GM12891 (cell line): ENCODE measurements around the gene ZNF787.

ENCODE experiments used
- DNase-seq: peaks from one replicate; pipeline ENCODE4 v3.0.0; 2011; ENCODE audit warnings: low spot score; ENCODE audit not compliant: insufficient read length
- FAIRE-seq: peaks from 2 replicates; lab custom pipeline; 2011; peaks lifted over from hg19 to GRCh38; lab: Jason Lieb, UNC
- PAX5 ChIP-seq: IDR thresholded peaks from 2 replicates; pipeline ENCODE4 v1.6.1; 2011; ENCODE audit warnings: low read length, moderate library complexity, mild to moderate bottlenecking; ENCODE audit not compliant: insufficient read depth, severe bottlenecking
- POLR2A ChIP-seq: IDR thresholded peaks from 2 replicates; pipeline ENCODE4 v1.6.1; 2011; ENCODE audit warnings: low read depth, low read length, control low read depth
- POLR2AphosphoS5 ChIP-seq: IDR thresholded peaks from 2 replicates; pipeline ENCODE4 v1.6.1; 2011; ENCODE audit warnings: low read depth, low read length, control low read depth
- POU2F2 ChIP-seq: IDR thresholded peaks from 2 replicates; pipeline ENCODE4 v1.6.1; 2011; ENCODE audit warnings: low read depth, mild to moderate bottlenecking, control low read depth, low read length, moderate library complexity
- SPI1 ChIP-seq: IDR thresholded peaks from 2 replicates; pipeline ENCODE4 v1.6.1; 2011; ENCODE audit warnings: low read depth, low read length, control low read depth
- TAF1 ChIP-seq: IDR thresholded peaks from 2 replicates; pipeline ENCODE4 v1.6.1; 2011; ENCODE audit warnings: low read depth, low read length, control low read depth

Gene ZNF787

DNA sequence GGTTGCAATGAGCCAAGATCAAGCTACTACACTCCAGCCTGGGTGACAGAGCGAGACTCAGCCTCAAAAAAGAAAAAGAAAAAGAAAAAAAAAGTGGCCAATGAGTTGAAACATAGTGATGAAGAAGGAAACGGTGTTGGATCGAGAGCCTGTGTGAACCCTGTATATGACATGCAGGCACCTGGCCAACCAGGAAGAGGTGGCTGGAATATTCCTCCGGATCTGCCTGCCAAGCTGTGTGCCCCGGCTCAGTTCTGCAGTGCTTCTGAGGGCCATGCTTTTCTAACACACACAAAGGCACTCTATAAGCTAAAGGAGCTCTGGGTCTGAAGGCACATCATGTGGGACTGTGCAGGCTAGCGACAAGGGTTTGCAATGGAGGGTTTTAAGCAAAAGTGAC lies 16.3 kb upstream of the ZNF787 start:
- TF ChIP-seq POLR2AphosphoS5: no peak
- TF ChIP-seq TAF1: no peak
- no peak for TF ChIP-seq POU2F2
- no peak for TF ChIP-seq SPI1
- TF ChIP-seq POLR2A: no peak
- no peak for TF ChIP-seq PAX5
- DNase-seq: no peak
- no peak for FAIRE-seq

GRCh38 chr19:56136362-56136761 lies 15.3 kb upstream of the ZNF787 start:
- no peak for FAIRE-seq
- no peak for TF ChIP-seq SPI1
- TF ChIP-seq TAF1: no peak
- TF ChIP-seq POU2F2: no peak
- no peak for TF ChIP-seq POLR2AphosphoS5
- no peak for TF ChIP-seq POLR2A
- TF ChIP-seq PAX5: no peak
- DNase-seq: no peak

GRCh38 chr19:56134654-56134921 lies 13.5 kb upstream of the ZNF787 start:
- no peak for DNase-seq
- FAIRE-seq: no peak
- TF ChIP-seq SPI1 (no peak), POLR2AphosphoS5 (no peak), POLR2A (no peak), TAF1 (no peak)

- peak; percentile 77 for FAIRE-seq
- TF ChIP-seq SPI1: no peak
- TF ChIP-seq POLR2A: no peak
- TF ChIP-seq POU2F2: no peak
- TF ChIP-seq TAF1: no peak
- DNase-seq: no peak
Observed at GRCh38 chr19:56133858-56134653, 13.0 kb upstream of the ZNF787 start.

GRCh38 chr19:56132316-56132822 lies 11.3 kb upstream of the ZNF787 start:
- DNase-seq: no peak
- TF ChIP-seq POLR2AphosphoS5 (no peak), SPI1 (no peak), POU2F2 (no peak), TAF1 (no peak), POLR2A (no peak), PAX5 (no peak)
- FAIRE-seq: no peak

DNA sequence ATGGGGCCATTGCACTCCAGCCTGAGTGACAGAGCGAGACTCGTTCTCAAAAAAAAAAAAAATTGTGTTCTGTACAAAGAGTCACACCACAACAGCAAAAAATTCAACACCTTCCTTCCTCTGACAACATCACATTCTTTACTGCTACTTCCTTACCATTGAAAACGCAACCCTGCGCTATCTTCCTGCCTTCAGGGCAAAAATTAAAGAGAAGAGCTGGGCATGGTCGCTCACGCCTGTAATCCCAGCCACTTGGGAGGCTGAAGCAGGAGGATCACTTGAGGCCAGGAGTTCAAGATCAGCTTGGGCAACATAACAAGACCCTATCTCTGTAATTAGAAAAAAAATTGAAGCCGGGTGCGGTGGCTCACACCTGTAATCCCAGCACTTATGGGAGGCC lies 10.6 kb upstream of the ZNF787 start:
- DNase-seq (no peak), FAIRE-seq (no peak)
- no peak for TF ChIP-seq POLR2AphosphoS5
- no peak for TF ChIP-seq PAX5
- TF ChIP-seq POU2F2: no peak
- TF ChIP-seq SPI1: no peak
- no peak for TF ChIP-seq TAF1
- no peak for TF ChIP-seq POLR2A

DNA sequence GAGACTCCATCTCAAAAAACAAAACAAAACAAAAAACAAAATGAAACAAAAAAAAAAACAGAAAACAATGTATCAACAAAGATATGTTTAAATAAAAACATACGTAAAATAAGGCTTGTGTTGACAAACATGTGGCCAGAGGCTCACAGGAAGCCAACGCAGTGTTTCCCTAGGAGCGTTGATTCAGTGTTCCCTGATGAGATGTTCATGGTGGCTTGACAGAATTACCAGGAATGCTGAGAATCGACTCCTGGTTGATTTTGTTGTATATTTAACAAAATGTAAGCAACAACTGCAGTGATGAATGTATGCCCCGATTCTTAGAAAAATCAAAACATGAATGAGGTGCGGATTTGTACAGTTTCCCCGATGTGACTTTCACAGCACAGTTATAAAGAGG lies 8.9 kb upstream of the ZNF787 start:
- FAIRE-seq: no peak
- TF ChIP-seq SPI1 (no peak), PAX5 (no peak), POU2F2 (no peak), TAF1 (no peak), POLR2AphosphoS5 (no peak), POLR2A (no peak)

DNA sequence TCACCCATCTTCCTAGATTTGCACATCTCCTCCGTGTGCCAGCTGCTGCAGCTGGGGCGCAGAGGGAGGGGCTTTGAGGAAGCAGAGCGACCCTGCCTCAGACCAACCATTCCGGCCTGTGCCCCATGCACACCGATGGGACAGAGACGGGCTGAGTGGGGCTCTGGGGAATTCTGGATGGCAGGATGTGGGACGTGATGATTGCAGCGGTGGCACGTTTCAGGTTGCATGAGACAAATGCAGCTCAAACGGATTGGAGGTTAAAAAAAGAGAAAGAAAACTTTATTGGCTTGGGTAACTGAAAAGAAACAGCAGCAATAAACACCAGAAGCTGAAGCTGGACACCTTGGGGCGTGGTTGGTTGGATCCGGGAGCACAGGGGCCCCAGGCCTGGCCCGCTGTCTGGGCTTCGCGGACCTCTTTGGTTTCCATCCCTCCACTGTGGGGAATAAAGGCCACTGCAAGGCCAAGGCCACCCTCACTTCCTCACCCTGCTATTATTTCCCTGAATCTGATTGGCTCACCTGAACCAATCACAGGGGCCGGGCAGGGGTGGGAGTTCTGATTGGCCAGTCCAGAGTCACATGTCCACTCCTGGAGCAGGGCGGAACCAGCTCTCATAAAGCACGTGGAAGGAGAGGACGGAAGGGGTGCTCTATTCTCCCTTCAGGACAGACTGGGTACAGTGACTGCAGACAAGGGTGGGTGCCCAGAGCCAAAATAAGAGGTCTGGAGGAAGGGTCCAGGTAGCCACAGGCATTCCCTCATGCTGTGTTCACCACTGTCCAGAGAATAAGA lies 6.1 kb upstream of the ZNF787 start:
- DNase-seq (no peak), FAIRE-seq (no peak)
- no peak for TF ChIP-seq POLR2A

More for the DNA sequence above, 8.9 kb upstream of the ZNF787 start:
- DNase-seq: no peak

GRCh38 chr19:56125806-56126590 lies 4.9 kb upstream of the ZNF787 start:
- DNase-seq: no peak
- no peak for FAIRE-seq
- TF ChIP-seq POU2F2 (no peak), SPI1 (no peak), PAX5 (no peak), TAF1 (no peak), POLR2AphosphoS5 (no peak), POLR2A (no peak)
